GM19395 (cell line): Measurements from ENCODE around the gene DUS3L.
"Not testable (repeated sequence)": the region's sequence is repeated elsewhere in the genome, so short reads cannot be mapped to it uniquely, and the experiment has no call there.

Experiments
- ATAC-seq: cut with Tn5 transposase; IDR thresholded peaks from one replicate; pipeline ENCODE4 v1.9.1; 2021; ENCODE audit warnings: mild to moderate bottlenecking, moderate library complexity; ENCODE audit not compliant: unreplicated experiment

DUS3L gene

DNA sequence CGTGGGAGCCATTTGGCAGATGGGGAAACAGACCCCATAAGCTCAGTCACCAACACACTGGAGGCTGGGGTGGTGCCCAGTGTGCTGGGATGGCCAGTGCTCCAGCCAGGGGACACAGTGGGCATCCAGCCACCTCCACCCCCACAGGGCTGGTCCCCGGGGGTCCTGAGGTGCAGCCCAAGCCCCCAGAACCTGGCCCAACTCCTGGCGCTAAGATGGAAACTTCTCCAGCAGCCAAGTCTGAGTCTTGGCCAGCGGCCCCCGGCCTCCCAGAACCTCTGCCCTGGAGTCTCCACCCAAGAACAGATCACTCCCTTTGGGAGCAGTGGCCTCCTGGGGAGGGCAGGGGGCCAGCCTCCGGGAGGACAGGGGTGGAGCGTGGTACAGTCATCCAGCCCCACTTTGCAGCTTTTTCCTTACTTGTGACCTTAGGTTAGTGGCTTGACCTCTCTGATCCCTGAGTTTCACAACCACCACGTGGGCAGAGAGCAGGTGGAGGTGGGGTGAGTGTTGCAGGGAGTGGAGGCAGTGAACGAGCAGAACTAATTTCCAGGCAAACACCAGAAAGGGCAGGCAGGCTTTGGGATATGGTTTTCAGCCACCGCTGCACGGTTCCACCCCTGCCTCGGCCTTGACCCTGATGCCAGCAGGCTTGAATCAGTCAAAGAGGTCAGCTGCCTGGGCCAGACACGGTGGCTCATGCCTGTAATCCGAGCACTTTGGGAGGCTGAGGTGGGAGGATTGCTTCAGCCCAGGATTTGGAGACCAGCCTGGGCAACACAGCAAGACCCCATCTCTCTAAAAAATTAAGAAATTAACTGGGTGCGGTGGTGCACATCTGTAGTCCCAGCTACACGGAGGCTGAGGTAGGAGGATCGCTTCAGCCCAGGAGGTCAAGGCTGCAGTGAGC lies 9.7 kb upstream of the DUS3L start:
- no peak for ATAC-seq

DNA sequence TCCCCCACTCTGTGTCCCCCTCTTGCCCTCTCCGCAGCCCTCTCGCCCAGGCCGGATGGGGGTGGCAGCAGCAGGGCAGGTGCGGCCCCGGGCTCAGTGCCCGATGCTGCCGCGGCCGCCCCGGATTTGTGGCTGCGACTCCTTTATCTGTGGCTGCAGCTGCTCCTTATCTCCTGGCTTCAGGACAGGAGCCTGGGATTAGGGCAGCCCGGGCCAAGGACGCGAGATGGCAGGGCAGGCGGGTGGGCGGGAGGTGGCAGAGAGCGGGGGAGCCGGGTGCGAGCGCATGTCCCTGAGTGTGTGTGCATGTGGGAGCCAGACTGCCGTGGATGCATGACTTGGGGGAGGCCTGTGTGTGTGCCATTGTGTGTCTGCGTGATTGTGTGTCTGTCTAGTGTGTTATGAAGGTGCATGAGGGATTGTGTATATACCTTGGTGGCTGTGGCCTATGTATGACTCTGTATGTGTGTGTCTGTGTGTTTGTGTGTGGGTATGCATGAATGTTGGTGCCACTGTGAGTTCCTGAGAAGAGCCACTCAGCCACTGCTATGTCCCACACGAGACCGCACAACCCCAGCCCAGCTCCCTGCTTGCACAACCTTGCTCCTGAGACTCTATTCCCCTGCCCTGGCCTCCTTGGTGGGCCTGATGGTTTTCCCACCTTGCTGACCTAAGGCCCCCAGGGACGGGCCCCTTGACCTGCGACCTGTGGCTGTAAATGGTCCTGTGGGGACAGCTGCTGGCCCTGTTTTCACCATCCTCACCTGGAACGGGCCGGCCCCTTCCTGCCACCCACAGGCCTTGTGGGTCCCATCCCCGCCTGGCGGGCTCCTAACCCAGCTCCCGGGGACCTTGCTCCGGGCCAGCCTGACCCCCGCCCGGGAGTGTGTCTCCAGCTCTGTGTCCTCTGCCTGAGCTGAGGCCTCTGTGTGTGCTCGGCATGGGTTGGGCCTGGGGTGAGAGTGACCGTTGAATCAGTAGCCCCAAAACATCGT lies 8.6 kb upstream of the DUS3L start:
- ATAC-seq = no peak

DNA sequence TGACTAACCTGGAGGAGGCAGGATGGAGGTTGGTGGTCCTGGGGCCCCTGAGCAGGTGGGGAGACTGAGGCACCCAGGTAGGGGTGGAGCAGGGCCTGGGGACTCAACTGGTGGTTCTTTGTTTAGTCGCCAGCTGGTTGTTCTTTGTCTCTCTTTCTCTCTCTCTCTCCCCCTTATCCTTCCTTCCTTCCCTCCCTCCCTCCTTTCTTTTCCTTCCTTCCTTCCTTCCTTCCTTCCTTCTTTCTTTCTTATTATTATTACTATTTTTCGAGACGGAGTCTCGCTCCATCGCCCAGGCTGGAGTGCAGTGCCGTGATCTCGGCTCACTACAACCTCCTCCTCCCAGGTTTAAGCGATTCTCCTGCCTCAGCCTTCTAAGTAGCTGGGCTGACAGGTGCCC lies 7.3 kb upstream of the DUS3L start:
- ATAC-seq = no peak

DNA sequence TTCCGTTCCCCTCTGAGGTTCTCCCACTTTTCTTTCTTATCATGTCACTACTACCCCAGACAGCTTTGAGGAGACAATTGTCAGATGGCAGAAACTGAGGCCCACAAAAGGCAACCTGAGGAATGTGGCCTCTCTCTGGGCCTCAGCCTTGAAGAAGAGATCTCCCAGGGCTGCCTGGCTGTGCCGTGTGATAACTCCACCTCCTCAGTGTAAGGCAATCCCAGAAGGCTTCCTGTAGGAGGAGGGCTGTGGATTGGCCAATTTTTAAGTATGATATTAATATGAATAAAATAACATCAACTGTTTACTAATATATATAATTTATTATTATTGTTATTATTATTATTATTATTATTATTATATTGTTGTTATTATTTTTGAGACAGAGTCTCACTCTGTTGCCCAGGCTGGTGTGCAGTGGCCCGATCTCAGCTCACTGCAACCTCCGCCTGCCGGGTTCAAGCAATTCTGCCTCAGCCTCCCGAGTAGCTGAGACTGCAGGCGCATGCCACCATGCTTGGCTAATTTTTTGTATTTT lies 4.5 kb upstream of the DUS3L start:
- no peak for ATAC-seq

DNA sequence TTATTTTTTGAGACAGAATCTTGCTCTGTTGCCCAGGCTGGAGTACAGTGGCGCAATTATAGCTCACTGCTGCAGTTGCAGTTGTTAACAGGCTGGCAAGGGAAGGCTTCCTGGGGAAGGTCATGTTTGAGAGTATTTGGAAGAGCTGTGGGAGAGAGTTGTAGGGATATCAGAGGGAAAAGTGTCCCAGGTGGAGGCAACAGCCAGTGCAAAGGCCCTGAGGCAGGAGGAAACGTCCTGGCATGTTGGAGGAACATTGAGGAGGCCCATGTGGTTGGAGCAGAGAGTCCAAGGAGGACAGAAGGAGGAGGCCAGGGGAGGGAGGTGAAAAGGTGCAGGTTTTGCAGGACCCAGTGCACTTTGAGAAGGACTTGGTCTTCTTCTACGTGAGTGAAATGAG lies 2.2 kb upstream of the DUS3L start:
- ATAC-seq = no peak

DNA sequence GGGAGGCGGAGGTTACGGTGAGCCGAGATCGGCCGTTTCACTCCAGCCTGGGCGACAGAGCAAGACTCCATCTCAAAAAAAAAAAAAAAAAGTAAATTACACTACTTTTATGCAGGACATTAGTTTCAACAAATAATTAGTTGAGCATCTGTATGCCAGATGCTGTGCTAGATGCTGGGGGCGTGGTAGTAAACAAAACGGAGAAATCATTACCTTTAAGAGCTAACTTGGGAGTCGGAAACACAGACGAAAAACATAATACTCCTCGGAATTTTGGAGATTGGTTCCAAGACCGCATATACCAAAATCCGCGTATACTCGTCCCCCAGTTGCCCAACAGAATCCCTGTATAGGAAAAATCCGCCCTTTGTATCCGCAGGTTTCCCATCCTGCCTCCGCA lies 1.3 kb upstream of the DUS3L start:
- no peak for ATAC-seq

GRCh38 chr19:5789886-5790558 lies 941 bp downstream of the DUS3L start:
- ATAC-seq = no peak

DNA sequence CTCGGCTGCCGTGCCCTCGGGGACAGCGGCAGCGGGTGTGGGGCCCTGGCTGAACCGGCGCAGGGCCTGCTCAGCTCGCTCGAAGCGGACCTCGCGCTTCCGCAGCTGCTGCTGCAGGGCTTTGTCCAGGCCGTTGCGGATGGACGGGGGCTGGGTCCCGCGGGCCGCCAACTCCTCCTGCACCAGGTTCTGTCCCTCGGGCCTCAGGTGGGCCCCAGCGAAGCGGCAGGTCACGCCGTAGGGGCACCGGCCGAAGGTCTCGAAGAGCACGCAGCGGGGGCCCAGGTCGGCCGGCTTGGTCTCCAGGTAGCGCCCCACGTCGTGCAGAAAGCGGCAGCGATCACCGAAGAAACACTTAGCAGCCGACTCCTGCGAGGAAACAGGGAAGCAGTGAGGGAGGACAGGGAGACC lies 1.6 kb downstream of the DUS3L start:
- no peak for ATAC-seq

- no peak for ATAC-seq
These were observed 2.5 kb downstream of the DUS3L start for GRCh38 chr19:5788422-5788821.

DNA sequence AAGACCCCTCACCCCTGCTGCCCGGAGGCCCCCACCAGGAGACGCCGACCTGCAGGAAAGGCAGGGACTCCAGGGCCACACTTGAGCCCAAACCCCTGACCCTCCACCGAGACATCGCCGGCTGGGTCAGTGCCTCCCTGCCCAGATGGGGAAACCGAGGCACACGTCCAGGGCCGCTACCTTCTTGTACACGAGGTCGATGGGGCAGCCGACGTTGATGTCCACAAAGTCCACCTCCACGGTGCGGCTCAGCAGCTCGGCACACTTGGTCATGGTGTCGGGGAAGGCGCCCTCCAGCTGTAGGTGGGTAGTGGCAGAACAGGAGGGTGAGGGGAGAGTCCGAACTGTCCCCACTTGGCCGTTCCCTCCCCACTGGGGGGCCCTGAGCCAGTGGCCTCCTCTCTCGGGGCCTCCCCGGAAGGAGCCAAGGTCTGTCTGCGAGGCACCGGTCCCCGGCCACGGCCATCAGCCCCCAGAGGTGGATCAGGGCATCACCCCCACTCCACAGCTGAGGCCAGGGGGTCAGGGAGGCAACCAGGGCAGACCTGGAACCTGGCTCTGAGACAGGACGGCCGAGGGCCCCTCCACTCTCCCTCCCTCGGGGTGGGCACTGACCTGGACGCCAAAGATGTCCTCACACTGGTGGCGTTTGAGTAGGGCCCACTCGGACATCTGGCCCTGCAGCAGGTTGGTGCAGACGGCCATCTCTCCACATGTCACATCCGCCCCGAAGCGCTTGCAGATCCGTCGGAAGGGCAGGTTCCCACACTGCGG lies 3.4 kb downstream of the DUS3L start:
- no peak for ATAC-seq

DNA sequence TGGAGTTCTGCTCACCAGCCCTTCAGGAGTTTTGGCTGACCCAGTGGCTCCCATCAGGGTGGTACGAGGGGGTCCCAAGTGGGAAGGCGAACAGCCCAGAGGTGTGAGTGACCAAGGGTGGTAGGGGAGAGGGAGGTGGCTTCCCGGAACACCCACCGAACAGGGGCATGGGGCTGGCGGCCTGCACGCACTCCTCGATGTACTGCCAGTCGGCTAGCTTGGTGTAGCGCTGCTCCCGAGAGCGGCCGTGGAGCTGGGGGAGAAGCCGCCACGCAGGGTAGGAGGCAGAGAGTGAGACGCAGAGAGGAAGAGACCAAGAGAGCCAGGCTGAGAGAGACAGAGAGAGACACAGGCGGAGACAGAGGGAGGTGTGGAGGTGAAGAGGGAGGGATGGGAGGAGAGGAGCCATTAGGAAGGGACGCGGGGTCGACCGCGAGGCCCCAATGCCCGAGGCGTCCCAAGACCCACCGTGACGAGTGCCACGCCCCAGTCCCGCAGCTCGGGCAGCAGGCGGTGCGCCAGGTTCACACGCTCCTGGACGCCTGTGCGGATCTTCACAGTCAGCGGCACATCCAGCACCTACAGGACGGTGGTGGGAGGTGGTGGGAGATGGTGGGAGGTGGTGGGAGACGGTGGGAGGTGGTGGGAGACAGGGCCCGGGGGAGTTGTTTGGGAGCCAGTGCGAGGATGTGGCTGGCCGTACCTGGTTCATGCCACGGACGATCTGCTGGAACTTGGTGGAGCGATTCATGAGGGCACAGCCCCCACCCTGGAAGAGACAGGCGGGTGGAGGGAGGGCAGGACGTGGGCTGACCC lies 4.2 kb downstream of the DUS3L start:
- ATAC-seq = no peak

DNA sequence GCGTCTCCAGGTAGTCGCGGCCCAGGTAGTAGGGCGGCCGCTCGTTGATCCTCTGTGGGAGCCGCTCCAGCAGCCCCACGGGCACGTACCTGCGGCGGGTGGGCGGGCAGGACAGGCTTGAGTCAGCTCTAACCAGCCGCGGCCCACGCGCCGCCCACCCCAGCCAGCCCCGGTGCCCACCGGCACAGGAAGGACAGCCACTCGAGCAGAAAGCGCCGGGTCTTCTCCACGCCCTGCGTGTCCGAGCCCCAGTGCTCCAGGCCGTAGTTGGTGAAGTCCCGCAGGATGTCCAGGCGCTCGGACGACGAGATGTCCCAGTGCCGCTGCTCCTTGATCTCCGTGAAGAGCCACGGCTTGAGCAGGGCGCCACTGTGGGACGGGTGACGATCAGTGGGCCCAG lies 5.5 kb downstream of the DUS3L start:
- no peak for ATAC-seq

DNA sequence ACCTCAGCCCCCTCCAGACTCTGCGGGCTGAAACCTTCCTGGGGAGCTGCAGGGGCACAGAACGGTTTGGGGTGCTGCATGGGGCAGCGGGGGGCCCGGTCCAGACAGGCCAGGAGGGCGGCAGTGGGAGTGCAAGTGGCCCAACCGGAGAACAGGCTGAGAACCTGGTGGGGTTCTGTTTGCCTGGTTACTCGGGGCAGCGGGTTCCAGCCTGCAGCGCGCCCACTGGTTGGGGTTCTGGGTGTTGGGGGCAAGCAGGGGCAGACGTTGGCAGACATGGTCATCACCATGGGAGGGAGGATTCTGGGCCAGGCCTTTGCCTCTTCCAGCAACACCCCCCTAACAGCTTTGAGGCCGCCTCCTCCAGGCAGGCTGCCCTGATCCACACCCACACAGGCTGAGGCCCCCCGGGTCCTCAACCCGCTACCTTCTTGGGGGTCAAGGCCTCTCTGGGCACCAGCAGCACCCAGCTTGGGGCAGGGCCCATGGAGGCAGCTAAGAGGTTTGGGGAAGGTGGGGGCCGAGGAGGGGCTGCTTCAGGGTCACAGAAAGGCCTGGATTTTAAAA lies 6.3 kb downstream of the DUS3L start, which contains the start of gene PRR22:
TSS of gene PRR22 (minus strand) at position 166 of the 567 bp plus-strand sequence. CDS start at position 80, 86 bp downstream.
- ATAC-seq = no peak

- no peak for ATAC-seq
These were observed 7.7 kb downstream of the DUS3L start for GRCh38 chr19:5782945-5783919.

DNA sequence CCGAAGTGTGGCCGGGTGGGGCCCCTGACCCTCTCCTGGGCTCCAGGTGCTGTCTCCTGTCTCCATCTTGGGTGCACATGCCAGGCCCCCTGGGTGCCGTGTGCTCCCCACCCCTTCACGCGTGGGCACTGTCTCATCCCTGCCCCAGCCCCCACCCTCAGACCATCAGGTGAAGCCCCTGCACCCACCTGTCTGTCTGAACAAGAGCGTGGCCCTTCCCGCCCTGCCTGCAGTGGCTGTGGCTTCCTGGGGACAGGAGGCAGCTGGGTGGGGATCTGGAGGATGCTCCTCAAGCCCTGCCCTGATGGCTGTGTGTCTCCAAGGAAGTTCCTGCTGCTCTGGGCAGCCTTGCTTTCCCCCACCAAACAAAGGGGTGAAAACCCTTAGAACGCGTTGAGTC lies 8.6 kb downstream of the DUS3L start:
- no peak for ATAC-seq

DNA sequence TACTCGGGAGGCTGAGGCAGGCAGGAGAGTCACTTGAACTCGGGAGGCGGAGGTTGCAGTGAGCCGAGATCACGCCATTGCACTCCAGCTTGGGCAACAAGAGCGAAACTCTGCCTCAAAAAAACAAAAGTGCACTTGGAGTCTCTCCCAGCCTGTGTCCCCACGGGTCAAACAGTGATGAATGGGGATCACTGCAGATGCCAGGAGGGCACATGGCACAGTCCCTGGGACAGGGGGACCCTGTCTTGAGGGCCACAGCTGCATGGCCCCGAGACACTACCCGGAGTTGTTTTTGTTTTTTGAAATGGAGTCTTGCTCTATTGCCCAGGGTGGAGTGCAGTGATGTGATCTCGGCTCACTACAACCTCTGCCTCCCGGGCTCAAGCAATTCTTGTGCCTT lies 10.0 kb downstream of the DUS3L start:
- ATAC-seq = not testable (repeated sequence)

DNA sequence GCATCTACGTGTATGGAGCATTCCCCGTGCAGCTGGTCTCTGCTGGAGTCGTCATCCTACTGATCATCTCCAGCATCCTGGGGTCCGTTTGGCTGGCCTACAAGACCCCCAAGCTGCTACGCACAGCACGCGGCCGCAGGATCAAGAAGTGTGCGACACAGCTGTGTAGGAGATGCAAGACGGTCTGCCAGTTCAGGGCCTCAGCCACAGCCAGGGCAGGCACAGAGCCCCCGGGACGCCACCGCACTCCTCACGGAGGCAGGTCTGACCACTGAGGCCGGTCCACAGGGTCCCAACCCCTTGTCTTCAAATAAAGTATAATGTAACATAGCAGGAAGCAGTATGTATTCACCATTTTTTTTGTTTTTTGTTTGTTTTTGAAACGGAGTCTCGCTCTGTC lies 12.6 kb downstream of the DUS3L start:
- ATAC-seq = no peak
